ENCODE data around the gene GALK2. TPM values are rescaled to one million over a fixed set of nuclear protein-coding genes. Genes with fewer than 3 reads are reported as not detected.

GALK2 gene
- total and polyA plus RNA-seq, 2 donors (not counting 1 experiment from before 2014, with no cell fraction given) = 11.2 to 23.1 TPM

DNA sequence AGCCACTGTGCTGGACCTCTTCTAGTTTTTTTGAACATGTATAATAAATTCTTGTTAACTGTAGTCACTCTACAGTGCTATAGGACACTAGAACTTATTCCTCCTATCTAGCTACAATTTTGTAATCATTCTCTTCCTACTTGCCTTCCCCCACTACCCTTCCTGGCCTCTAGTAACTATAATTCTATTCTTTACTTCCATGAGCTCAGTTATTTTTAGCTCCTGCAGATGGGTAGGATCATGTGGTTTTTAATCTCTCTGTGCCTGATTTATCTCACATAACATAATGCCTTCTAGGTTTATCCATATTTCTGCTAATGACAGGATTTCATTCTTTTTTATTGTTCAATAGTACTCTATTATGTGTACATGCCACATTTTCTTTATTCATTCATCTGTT lies 139.8 kb downstream of the GALK2 start:
- no peak overlapping the region for H3K27ac Mint-ChIP-seq
- H3K4me3 Mint-ChIP-seq = no peak overlapping the region
- ChIA-PET CTCF (no interaction called here), POLR2A (no interaction called here)
- H2AFZ ChIP-seq (ENCODE audit: insufficient read depth, low read depth, low read length, poor library complexity, severe bottlenecking) = no peak overlapping the region
- no peak for TF ChIP-seq EZH2 (IDR thresholded peaks at IDR 0.05; ENCODE audit: borderline replicate concordance, insufficient read depth, low read depth, low read length, poor library complexity, severe bottlenecking)
- TF ChIP-seq, protein P1, sequence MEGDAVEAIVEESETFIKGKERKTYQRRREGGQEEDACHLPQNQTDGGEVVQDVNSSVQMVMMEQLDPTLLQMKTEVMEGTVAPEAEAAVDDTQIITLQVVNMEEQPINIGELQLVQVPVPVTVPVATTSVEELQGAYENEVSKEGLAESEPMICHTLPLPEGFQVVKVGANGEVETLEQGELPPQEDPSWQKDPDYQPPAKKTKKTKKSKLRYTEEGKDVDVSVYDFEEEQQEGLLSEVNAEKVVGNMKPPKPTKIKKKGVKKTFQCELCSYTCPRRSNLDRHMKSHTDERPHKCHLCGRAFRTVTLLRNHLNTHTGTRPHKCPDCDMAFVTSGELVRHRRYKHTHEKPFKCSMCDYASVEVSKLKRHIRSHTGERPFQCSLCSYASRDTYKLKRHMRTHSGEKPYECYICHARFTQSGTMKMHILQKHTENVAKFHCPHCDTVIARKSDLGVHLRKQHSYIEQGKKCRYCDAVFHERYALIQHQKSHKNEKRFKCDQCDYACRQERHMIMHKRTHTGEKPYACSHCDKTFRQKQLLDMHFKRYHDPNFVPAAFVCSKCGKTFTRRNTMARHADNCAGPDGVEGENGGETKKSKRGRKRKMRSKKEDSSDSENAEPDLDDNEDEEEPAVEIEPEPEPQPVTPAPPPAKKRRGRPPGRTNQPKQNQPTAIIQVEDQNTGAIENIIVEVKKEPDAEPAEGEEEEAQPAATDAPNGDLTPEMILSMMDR (IDR thresholded peaks at IDR 0.05) = no peak
- H3K27me3 Mint-ChIP-seq = no peaks in the 10 kb centered on the region
- H3K9ac ChIP-seq (ENCODE audit: low read length) = no peak overlapping the region
- intact Hi-C loops (cut with micrococcal nuclease) = no loop called here
- H4K20me1 ChIP-seq (ENCODE audit: control insufficient read depth, insufficient read depth, low read length, poor library complexity, severe bottlenecking) = peaks cover 3% of the 10 kb centered on the region
- H3K4me3 ChIP-seq (ENCODE audit: control extremely low read depth in 1 of 5, extremely low read depth in 1 of 5, insufficient read depth in 1 of 5, low read depth in 2 of 5, low read length in 4 of 5) = no peak overlapping the region
- H3K36me3 ChIP-seq (replicated peaks in 1 of 2; ENCODE audit: control extremely low read depth in 1 of 2, control insufficient read depth in 1 of 2, extremely low read depth in 1 of 2, insufficient read depth in 2 of 2, low read length in 1 of 2) = peaks cover 4 to 8% of the 10 kb centered on the region in 2 experiments
- no peaks in the 10 kb centered on the region for H3K9me3 Mint-ChIP-seq (ENCODE audit: insufficient read depth)
- no peak overlapping the region for H3K27ac ChIP-seq (ENCODE audit: low read length in 2 of 2)
- H3K27me3 ChIP-seq (replicated peaks in 1 of 4; ENCODE audit: control extremely low read depth in 1 of 4, control insufficient read depth in 3 of 4, insufficient read depth in 4 of 4, low read length in 3 of 4) = no peaks in the 10 kb centered on the region
- H3K79me2 ChIP-seq (ENCODE audit: control insufficient read depth, insufficient read depth, low read length) = no peaks in the 10 kb centered on the region
- H3K9me3 ChIP-seq (ENCODE audit: control extremely low read depth in 1 of 3, control insufficient read depth in 2 of 3, insufficient read depth in 1 of 3, low read length in 2 of 3) = no peaks in the 10 kb centered on the region
- H3K4me2 ChIP-seq (replicated peaks; ENCODE audit: low read depth, low read length, poor library complexity, severe bottlenecking) = no peak overlapping the region
- ATAC-seq (ENCODE audit: low read depth) (no peak), DNase-seq (no peak)
- H3K4me1 Mint-ChIP-seq = peaks cover 4% of the 10 kb centered on the region
- no peaks in the 10 kb centered on the region for H3K4me1 ChIP-seq (ENCODE audit: control insufficient read depth in 2 of 2, insufficient read depth in 2 of 2, low read length in 2 of 2)

GRCh38 chr15:49313650-49314049 lies 143.6 kb downstream of the GALK2 start:
- Mint-ChIP-seq H3K4me3 (no peak overlapping the region), H3K9me3 (ENCODE audit: insufficient read depth) (peaks cover 2% of the 10 kb centered on the region), H3K27ac (no peak overlapping the region), H3K4me1 (peaks cover 4% of the 10 kb centered on the region), H3K27me3 (no peaks in the 10 kb centered on the region)
- no peak overlapping the region for H3K4me3 ChIP-seq (ENCODE audit: control extremely low read depth in 1 of 5, extremely low read depth in 1 of 5, insufficient read depth in 1 of 5, low read depth in 2 of 5, low read length in 4 of 5)
- H3K4me2 ChIP-seq (replicated peaks; ENCODE audit: low read depth, low read length, poor library complexity, severe bottlenecking) = no peak overlapping the region
- H3K9ac ChIP-seq (ENCODE audit: low read length) = no peak overlapping the region
- CTCF ChIA-PET = no interaction called here
- H2AFZ ChIP-seq (ENCODE audit: insufficient read depth, low read depth, low read length, poor library complexity, severe bottlenecking) = no peak overlapping the region
- intact Hi-C loops (cut with micrococcal nuclease) = no loop called here
- no peaks in the 10 kb centered on the region for H3K27me3 ChIP-seq (replicated peaks in 1 of 4; ENCODE audit: control extremely low read depth in 1 of 4, control insufficient read depth in 3 of 4, insufficient read depth in 4 of 4, low read length in 3 of 4)
- TF ChIP-seq, protein P1 (IDR thresholded peaks at IDR 0.05) = no peak
- no peak for TF ChIP-seq EZH2 (IDR thresholded peaks at IDR 0.05; ENCODE audit: borderline replicate concordance, insufficient read depth, low read depth, low read length, poor library complexity, severe bottlenecking)
- DNase-seq = no peak
- POLR2A ChIA-PET = no interaction called here
- H3K27ac ChIP-seq (ENCODE audit: low read length in 2 of 2) = no peak overlapping the region
- H3K4me1 ChIP-seq (ENCODE audit: control insufficient read depth in 2 of 2, insufficient read depth in 2 of 2, low read length in 2 of 2) = no peaks in the 10 kb centered on the region
- peaks cover 0 to 3% (median 0%) of the 10 kb centered on the region in 3 donors for H3K9me3 ChIP-seq (ENCODE audit: control extremely low read depth in 1 of 3, control insufficient read depth in 2 of 3, insufficient read depth in 1 of 3, low read length in 2 of 3)
- no peaks in the 10 kb centered on the region for H3K79me2 ChIP-seq (ENCODE audit: control insufficient read depth, insufficient read depth, low read length)
- no CpG with 5 or more reads among the region's 1 CpG for WGBS (ENCODE audit: insufficient coverage)
- peaks cover 2 to 4% of the 10 kb centered on the region in 2 experiments for H3K36me3 ChIP-seq (replicated peaks in 1 of 2; ENCODE audit: control extremely low read depth in 1 of 2, control insufficient read depth in 1 of 2, extremely low read depth in 1 of 2, insufficient read depth in 2 of 2, low read length in 1 of 2)
- ATAC-seq (ENCODE audit: low read depth) = no peak
- peaks cover 3% of the 10 kb centered on the region for H4K20me1 ChIP-seq (ENCODE audit: control insufficient read depth, insufficient read depth, low read length, poor library complexity, severe bottlenecking)
